ENCODE measurements around the gene CSF2RB. TPM values are rescaled to one million over a fixed set of nuclear protein-coding genes. Genes with fewer than 3 reads are reported as not detected.

The CSF2RB gene
- total and polyA plus RNA-seq, 2 of the 13 experiments (the other 11 are each of a cell fraction or from before 2014, with no cell fraction given), result not detected

GRCh38 chr22:36964106-36964505 lies 50.7 kb downstream of the CSF2RB start (continued):
- no peak for TF ChIP-seq HMGXB4 (CRISPR knock-in tag; IDR thresholded peaks at IDR 0.05; ENCODE audit: borderline replicate concordance in 1 of 2, low read depth in 1 of 2)
- TF ChIP-seq STAG1 (CRISPR knock-in tag; IDR thresholded peaks at IDR 0.05), result no peak
- no peak for TF ChIP-seq ELF3 (CRISPR knock-in tag; IDR thresholded peaks at IDR 0.05)
- no peak for TF ChIP-seq ZSCAN9 (CRISPR knock-in tag; IDR thresholded peaks at IDR 0.05; ENCODE audit: borderline replicate concordance)
- TF ChIP-seq ZNF432 (CRISPR knock-in tag; IDR thresholded peaks at IDR 0.05; ENCODE audit: borderline replicate concordance), result no peak
- TF ChIP-seq PAWR (CRISPR knock-in tag; IDR thresholded peaks at IDR 0.05; ENCODE audit: borderline replicate concordance), result no peak
- TF ChIP-seq FOSL1 (CRISPR knock-in tag; IDR thresholded peaks at IDR 0.05; ENCODE audit: borderline replicate concordance), result no peak
- no peak for TF ChIP-seq IRF2 (CRISPR knock-in tag; IDR thresholded peaks at IDR 0.05)
- no peak for TF ChIP-seq GLI4 (CRISPR knock-in tag; IDR thresholded peaks at IDR 0.05; ENCODE audit: borderline replicate concordance)

- DNase-seq (ENCODE audit: low spot score) (no peak), FAIRE-seq (no peak), ATAC-seq (no peak)
- H3K27ac ChIP-seq (ENCODE audit: extremely low read length, insufficient read depth, low read length), result no peak overlapping the region
- H3K27me3 ChIP-seq (ENCODE audit: control insufficient read depth in 1 of 2, insufficient read depth in 2 of 2, low read length in 2 of 2), result peaks cover 0 to 8% of the 10 kb centered on the region in 2 experiments; a peak in 2 of 5 replicates
- WGBS (ENCODE audit: low lambda C conversion rate), result 0% methylated on average over 2 of the region's 2 CpGs
- CTCF ChIA-PET (ENCODE audit: low intra/inter-chr PET ratio, low total read pairs), result no interaction called here
- POLR2A ChIA-PET, result no interaction called here
- intact Hi-C loops (cut with micrococcal nuclease; ENCODE audit: unreplicated experiment), result no loop called here
- H3K9ac ChIP-seq (ENCODE audit: insufficient read depth, low read depth, low read length), result no peak overlapping the region
- no peak overlapping the region for H2AFZ ChIP-seq (ENCODE audit: low read length)
- in situ Hi-C loops (cut with HindIII; ENCODE audit: extremely low pct_ligation_motif_present, low pct_unique_long_range_greater_than_20kb), result no loop called here
- no peaks in the 10 kb centered on the region for H3K79me2 ChIP-seq (ENCODE audit: insufficient read depth, low read length)
- BruUV-seq (replicated peaks), result no TSS peak
- H4K20me1 ChIP-seq (ENCODE audit: insufficient read depth, low read length), result no peaks in the 10 kb centered on the region
- H3K4me1 ChIP-seq (ENCODE audit: insufficient read depth, low read length), result no peaks in the 10 kb centered on the region
- no peak overlapping the region for H3K4me2 ChIP-seq (ENCODE audit: low read depth, low read length)
- no peaks in the 10 kb centered on the region for H3K9me3 ChIP-seq (ENCODE audit: low read length)
- H3K36me3 ChIP-seq (replicated peaks in 1 of 2; ENCODE audit: control insufficient read depth in 1 of 2, insufficient read depth in 2 of 2, low read length in 2 of 2), result no peaks in the 10 kb centered on the region
- no peak for TF ChIP-seq RFXAP (CRISPR knock-in tag; IDR thresholded peaks at IDR 0.05; ENCODE audit: borderline replicate concordance)
- no peak for TF ChIP-seq FOXP1 (IDR thresholded peaks at IDR 0.05)
- TF ChIP-seq FOXP1 (CRISPR knock-in tag; IDR thresholded peaks at IDR 0.05), result no peak
- TF ChIP-seq ZNF557 (CRISPR knock-in tag; IDR thresholded peaks at IDR 0.05), result no peak
- no peak overlapping the region for H3K4me3 ChIP-seq (replicated peaks in 1 of 3; ENCODE audit: insufficient read depth in 1 of 3, low read depth in 2 of 3, low read length in 3 of 3)
These were observed 52.3 kb downstream of the CSF2RB start for GRCh38 chr22:36965696-36966095.

All from HepG2 (cell line).